HG03460 (cell line): ENCODE results near the gene CEP85L.

ENCODE experiments used
- ATAC-seq: cut with Tn5 transposase; IDR thresholded peaks from one replicate; pipeline ENCODE4 v1.9.1; 2021; ENCODE audit not compliant: unreplicated experiment

CEP85L gene

GRCh38 chr6:118502169-118502568 lies 149.2 kb downstream of the CEP85L start:
- ATAC-seq, result no peak

- ATAC-seq, result no peak
Measured at GRCh38 chr6:118501765-118502164, 149.6 kb downstream of the CEP85L start.

GRCh38 chr6:118501099-118501498 lies 150.3 kb downstream of the CEP85L start:
- ATAC-seq, result no peak

- ATAC-seq, result no peak
Measured at GRCh38 chr6:118500130-118501015, 151.0 kb downstream of the CEP85L start.

GRCh38 chr6:118495485-118496280 lies 155.7 kb downstream of the CEP85L start:
- no peak for ATAC-seq

- ATAC-seq, result no peak
Measured at GRCh38 chr6:118494091-118494490, 157.3 kb downstream of the CEP85L start.

GRCh38 chr6:118489990-118490389 lies 161.4 kb downstream of the CEP85L start:
- no peak for ATAC-seq

GRCh38 chr6:118488631-118489030 lies 162.8 kb downstream of the CEP85L start:
- no peak for ATAC-seq

GRCh38 chr6:118485601-118486550 lies 165.5 kb downstream of the CEP85L start:
- peak; percentile 93 for ATAC-seq

GRCh38 chr6:118476551-118476950 lies 174.8 kb downstream of the CEP85L start:
- ATAC-seq, result no peak

- ATAC-seq, result no peak
Measured at GRCh38 chr6:118473266-118473665, 178.1 kb downstream of the CEP85L start.

- no peak for ATAC-seq
Measured at GRCh38 chr6:118469468-118469867, 181.9 kb downstream of the CEP85L start.

- no peak for ATAC-seq
Measured at GRCh38 chr6:118468682-118469465, 182.5 kb downstream of the CEP85L start.

GRCh38 chr6:118467181-118467580 lies 184.2 kb downstream of the CEP85L start:
- no peak for ATAC-seq

GRCh38 chr6:118464620-118465019 lies 186.8 kb downstream of the CEP85L start:
- no peak for ATAC-seq

- ATAC-seq, result no peak
Measured at GRCh38 chr6:118460958-118461470, 190.4 kb downstream of the CEP85L start.

GRCh38 chr6:118456982-118457381 lies 194.4 kb downstream of the CEP85L start:
- ATAC-seq, result no peak

GRCh38 chr6:118451839-118452238 lies 199.6 kb downstream of the CEP85L start:
- no peak for ATAC-seq

- ATAC-seq, result no peak
Measured at GRCh38 chr6:118444796-118445195, 206.6 kb downstream of the CEP85L start.

GRCh38 chr6:118436482-118436881 lies 214.9 kb downstream of the CEP85L start:
- ATAC-seq, result no peak
